KG1 (cell line): ENCODE data around the gene NPPA.

Source experiments
- DNase-seq: peaks from one replicate; lab custom pipeline; 2025; lab: John Stamatoyannopoulos, UW

NPPA gene

DNA sequence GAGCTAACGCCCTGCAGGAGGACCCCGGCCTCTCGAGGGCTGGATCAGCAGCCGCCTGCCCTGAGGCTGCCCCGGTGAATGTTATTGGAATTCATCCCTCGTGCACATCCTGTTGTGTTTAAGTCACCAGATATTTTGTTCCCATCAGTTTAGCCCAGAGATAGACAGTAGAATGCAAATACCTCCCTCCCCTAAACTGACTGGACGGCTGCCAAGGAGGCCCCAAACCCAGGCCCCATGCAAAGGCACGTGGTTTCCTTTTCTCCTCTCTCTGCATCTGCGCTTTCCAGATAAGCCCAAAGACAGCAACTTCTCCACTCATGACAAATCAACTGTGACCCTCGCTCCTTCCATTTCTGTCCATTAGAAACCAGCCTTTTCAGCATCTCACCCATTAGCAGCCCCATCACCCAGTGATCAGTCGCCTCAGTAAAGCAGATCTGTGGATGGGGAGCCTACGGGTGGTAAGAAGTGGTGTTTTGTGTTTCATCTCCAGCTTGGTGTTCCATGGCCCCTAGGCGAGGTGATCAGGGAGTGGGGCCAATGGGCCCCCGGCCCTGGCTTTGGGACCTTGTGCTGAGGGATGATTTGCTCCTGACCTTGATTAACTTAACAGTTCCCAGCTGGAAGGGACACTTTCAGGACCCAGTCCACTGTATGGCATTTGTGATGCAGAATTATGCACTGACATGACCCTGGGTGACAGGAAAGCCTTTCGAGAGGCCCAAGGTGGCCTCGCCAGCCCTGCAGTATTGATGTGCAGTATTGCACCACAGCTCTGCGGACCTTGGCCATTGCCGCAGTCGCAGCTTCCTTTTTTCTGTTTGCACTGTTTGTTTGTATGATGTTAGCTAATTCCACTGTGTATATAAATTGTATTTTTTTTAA lies 5.2 kb downstream of the NPPA start:
- peak; percentile 34 for DNase-seq

DNA sequence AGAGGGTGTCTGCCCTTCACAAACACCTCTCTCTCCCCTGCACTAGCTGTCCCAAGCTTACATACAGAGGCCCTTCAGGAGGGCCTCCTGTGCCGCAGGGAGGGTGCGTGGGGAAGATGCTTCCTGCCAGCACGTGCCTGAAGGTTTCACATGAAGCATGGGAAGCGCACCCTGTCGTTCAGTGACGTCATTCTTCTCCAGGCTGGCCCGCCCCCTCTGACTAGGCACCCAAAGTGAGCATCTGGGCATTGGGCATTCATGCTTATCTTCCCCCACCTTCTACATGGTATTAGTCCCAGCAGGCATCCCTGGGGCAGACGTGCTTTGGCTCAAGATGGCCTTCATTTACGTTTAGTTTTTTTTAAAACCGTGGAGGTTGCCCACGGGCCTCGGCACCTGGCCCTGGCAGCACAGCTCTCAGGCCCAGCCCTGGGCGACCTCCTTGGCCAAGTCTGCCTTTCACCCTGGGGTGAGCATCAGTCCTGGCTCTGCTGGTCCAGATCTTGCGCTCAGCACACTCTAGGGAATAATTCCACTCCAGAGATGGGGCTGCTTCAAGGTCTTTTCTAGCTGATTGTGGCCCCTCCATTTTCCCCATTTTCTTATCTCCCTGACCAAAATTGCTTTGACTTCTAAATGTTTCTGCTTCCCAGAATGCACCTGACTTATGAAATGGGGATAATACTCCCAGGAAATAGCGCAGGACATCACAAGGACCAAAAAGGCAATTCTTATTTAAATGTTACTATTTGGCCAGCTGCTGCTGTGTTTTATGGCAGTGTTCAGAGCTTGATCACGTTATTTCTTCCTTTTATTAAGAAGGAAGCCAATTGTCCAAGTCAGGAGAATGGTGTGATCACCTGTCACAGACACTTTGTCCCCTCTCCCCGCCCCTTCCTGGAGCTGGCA lies 6.1 kb downstream of the NPPA start:
- no peak for DNase-seq

DNA sequence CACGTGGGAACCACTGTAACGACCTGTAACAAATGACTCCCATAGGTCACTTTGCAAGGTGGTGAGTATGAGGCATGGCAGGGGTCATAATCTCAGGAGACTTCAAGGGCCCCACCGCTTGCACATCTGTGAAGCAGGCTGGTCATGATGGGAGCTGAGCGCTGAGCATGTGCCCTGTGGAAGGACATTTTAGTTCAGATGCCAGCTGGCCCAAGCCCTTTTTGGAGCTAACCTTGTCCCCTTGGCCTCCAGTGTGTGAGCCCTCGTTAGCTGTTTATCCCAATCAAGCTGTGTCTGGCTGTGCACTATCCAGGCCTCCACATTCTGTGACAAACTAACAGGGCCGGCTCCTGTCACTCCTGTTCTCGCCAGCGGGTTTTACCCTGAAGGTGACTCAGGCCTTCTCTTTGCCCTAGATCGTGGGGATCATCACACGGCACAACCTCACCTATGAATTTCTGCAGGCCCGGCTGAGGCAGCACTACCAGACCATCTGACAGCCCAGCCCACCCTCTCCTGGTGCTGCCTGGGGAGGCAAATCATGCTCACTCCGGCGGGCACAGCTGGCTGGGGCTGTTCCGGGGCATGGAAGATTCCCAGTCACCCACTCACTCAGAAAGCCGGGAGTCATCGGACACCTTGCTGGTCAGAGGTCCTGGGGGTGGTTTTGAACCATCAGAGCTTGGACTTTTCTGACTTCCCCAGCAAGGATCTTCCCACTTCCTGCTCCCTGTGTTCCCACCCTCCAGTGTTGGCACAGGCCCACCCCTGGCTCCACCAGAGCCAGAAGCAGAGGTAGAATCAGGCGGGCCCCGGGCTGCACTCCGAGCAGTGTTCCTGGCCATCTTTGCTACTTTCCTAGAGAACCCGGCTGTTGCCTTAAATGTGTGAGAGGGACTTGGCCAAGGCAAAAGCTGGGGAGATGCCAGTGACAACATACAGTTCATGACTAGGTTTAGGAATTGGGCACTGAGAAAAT lies 7.6 kb downstream of the NPPA start:
- no peak for DNase-seq

DNA sequence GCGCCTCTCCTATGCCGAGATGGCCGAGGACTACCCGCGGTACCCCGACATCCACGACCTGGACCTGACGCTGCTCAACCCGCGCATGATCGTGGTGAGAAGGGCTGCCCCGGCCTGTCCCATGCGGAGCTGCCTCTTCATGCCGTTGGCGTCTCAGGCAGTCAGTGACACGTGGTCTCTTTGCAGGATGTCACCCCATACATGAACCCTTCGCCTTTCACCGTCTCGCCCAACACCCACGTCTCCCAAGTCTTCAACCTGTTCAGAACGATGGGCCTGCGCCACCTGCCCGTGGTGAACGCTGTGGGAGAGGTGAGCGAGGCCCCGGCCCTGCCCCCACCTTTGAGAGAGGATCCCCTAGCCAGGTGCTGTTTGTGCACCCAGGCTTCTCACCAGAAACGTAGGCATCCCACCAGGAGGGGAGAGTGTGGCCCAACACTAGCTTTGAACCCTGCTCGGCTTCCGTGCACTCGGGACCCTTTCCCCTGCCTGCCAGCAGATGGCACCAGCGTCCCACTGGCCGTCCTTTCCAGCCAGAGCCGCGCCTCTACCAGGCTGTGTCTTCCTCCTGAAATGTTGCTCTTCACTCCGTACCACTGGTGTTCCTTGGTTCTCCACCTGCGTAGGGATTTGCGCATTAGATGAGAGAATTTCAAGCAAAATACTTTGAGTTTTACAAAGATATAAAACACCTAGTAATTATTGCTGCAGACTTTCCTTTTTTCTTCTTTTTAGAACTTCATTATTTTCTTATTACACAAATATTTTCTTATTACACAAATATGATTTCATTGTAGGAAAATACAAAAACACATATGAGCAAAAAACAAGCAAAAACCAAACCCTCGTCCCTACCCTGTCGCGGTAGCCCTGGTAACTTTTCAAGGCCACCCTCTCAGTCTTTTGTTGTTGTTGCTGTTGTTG lies 9.0 kb downstream of the NPPA start:
- peak; percentile 5 for DNase-seq

DNA sequence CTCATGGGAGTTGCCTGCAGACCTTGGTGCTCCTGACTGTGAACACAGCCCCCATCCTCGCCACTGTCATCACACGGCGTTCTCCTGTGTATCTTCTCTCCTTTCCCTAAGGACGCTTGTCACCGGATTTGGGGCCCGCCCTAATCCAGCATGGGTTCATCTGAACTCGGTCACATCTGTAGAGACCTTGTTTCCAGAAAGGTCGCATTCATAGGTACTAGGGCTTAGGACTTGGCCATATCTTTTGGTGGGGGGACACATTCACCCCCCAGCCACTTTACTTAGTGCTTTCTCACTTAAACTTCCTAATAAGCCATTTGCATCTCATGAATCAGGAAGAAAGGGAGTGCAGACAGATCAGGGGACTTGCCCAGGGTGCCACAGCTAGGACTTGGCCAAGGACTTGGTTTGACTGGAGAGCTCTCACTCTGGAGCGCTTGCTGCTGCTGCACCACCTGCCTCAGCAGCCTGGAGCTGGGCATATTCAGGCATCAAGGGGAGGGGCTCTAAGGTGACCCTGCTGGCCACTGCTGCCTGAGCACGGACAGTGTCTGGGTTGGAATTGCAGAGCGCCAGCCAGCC lies 9.7 kb downstream of the NPPA start:
- no peak for DNase-seq

DNA sequence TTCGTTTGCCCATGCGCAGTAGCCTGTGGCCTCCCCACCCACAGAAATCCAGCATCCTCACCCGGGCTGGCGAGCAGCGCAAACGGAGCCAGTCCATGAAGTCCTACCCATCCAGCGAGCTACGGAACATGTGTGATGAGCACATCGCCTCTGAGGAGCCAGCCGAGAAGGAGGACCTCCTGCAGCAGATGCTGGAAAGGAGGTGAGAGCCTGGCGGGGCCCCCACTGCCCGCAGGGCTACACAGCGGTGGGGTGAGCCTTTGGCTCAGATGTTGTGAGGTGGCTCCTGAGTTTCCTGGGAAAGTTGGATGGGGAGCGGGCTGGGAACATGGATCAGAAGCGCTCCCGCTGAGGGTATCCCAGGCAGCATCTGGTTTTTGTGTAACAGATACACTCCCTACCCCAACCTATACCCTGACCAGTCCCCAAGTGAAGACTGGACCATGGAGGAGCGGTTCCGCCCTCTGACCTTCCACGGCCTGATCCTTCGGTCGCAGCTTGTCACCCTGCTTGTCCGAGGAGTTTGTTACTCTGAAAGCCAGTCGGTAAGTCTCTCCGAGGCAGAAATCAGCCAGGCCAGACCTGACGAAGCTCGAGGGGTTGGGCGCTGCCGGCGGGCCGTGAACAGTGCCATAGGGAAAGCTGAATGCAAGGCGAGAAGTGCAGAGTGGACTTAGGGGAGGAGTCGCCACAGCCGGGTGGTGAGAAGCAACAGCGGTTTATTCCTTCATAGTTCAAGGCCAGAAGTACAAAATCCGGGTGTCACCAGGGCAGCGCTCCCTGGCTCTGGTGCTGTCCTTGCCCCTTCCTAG lies 10.4 kb downstream of the NPPA start:
- no peak for DNase-seq

DNA sequence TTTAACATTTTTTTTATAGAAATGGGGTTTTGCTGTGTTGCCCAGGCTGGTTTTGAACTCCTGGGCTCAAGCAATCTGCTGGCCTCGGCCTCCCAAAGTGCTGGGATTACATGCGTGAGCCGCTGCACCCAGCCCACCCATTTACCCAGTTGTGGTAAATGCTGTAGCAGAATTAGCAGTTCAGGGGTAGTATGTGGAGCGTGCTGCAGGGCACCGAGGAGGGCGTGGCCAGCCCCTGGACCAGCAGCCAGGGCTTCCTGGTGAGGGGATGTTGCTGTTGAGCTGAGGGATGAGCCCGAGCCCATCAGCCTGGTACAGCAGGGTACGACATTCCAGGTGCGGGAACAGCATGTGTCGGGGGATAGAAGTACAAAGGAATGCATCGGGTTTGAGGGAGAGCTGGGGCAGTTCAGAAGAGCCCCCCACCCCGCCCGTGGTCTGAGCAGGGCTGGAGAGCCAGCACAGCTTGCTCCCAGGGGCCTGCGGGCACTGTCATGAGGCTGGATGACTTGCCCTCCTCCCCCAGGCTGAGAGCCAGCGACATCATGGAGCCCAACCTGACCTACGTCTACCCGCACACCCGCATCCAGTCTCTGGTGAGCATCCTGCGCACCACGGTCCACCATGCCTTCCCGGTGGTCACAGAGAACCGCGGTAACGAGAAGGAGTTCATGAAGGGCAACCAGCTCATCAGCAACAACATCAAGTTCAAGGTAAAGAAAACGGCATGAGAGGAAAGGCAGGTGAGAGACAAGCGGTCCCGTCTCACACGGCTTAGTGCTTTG lies 11.9 kb downstream of the NPPA start:
- DNase-seq = no peak

DNA sequence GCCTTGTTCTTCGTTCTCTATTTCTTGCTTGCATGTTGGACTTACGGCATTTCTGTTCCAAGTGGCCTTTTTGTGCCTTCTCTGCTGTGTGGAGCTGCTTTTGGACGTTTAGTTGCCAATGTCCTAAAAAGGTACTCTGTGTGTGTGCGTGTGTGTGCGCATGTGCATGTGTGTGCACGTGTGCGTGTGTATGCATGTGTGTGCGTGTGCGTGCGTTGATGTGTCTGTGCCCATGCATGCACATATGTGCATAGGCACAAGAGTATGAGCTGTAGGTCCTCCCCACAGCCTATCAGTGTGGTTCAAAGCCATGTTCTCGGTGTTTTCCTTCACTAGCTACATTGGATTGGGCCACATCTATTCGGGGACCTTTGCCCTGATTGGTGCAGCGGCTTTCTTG lies 13.7 kb downstream of the NPPA start:
- DNase-seq = no peak

DNA sequence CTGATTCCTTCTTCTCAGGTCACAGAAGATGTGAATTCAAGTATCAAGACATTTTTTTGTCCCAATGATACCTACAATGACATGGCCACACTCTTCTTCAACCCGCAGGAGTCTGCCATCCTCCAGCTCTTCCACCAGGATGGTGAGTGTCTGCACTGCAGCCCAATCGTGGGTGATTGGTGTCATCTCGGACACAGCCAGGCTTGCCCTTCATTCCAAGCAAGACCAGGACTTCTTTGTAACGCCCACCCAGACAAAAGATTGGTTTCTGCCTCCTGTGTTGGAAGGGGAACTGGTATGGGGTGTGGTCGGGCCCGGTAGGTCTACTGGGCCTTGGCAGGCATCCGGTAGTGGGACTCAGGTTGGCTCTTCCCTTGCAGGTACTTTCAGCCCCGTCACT lies 14.1 kb downstream of the NPPA start:
- no peak for DNase-seq

DNA sequence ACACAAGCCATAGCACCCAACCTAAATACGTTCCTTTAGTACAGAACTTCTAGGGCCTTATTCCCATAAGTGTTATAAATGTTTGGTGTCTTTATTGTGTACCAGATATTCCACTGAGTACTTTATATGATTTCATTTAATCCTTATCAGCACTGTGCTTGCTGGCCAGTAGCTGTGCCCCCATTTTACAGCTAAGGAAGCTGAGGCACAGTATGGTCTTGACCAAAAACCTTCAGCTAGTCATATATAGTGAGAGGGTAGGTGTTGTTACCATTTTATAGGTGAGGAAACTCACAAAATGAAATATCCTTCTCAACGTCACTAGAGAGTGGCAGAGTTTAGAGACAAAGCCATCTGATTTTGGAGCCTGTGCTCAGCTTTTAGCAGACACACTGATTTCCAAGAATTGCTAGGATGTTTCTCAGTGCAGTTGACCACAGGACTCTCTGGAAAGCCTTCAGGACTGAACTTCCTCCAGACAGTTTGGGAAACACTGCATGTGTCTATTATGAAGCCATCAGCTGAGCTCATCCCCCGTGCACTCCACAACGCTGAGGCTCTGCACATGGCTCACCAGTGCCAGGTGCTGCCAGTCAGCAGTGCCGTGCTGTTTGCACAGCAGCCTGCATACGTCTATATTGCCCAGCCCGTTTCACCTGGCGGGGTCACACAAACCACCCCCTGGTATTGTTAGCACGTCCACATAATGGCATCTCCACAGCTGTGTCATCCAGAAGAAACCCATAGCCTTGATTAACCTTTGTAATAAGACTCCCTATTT lies 15.4 kb downstream of the NPPA start:
- DNase-seq = no peak

DNA sequence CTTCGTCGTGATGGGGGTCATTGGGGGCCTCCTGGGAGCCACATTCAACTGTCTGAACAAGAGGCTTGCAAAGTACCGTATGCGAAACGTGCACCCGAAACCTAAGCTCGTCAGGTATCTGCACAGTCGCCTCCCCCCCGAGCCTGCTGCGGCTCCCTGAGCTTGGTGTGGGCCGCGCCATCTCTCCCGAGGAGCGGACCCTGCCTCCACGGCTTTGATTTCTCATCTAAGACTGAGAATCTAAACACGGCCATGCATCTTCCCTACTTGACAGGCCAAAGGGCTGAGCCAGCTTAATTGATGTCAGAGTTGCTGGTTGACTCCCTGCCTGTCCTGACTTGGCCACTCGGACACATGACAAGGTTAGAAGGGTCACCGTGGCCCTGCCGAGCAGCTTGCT lies 19.1 kb downstream of the NPPA start:
- DNase-seq = no peak

DNA sequence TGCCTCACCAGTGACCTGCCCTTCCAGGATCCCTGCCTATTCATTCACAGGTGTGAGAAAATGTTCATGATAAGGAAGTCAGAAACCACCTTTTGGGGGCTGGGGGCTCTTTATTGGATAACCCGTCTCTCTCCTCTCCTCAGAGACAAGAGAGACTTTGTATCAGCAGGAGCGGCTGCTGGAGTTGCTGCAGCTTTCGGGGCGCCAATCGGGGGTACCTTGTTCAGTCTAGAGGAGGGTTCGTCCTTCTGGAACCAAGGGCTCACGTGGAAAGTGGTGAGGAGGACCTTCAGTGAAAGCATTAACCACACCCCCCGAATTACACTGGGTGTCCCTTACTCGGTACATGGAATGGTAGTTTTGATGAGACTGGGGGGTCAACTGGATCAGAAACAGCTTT lies 20.6 kb downstream of the NPPA start:
- DNase-seq = no peak

DNA sequence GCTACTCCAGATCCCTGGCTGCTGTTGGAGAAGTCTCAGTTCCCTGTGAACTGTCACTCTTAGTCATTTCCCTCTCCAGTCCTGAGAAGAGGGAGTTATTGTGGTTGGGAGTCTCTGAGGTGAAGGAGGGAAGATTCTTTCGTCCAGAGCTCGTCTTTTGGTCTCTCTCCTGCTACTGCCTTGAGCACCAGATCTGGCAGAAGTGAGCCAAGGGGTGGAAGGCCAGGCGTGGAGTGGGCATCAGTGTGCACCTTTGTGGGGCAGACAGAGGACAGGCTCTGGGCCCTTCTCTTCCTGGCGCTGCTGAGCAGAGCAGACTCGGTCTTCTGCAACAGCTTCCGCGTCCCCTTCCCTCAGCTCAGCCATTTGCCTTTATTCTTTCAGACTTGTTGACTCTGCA lies 22.5 kb downstream of the NPPA start:
- no peak for DNase-seq

DNA sequence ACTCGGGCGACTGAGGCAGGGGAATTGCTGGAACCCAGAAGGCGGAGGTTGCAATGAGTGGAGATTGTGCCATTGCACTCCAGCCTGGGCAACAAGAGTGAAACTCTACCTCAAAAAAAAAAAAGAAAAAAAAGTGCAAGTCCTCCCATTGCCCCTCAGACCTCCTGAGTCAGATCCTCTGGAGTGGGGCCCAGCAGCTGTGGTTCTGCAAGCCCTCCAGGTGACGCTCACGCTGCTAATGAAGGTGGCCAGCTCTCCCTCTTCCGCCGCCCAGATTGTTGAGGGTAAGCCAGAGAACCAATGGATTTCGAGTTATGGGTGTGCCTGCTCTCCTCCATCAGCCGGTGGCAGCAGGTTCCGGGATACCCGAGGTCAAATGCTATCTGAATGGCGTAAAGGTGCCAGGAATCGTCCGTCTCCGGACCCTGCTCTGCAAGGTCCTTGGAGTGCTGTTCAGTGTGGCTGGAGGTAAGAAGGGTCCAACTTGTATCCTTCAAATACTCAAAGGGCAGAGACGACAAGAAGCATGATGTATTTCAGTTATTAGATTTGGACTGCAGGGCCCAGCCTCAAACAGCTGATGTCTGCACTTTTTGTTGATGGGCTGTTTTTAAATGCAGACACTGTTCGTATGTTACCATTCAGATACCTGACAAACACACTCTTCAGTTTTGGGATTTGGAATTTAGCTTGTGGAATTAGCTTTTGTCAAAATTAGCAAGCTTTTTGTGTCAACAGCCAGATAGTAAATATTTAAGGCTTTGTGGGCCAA lies 24.0 kb downstream of the NPPA start:
- DNase-seq = no peak

DNA sequence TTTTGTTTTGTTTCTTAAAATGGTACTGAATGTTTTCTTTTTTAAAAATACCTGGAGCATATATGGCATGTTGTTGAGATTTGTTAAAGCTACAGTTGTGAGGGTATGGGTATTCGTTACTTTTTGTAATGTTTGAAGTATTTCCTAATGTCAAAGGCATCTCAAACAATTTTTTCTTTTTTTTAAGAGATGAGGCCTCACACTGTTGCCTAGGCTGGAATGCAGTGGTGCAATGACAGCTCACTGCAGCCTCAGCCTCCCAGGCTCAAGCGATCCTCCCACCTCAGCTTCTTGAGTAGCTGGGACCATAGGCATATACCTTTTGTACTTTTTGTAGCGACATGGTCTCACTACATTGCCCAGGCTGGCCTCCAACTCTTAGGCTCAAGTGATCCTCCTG lies 25.5 kb downstream of the NPPA start:
- DNase-seq = no peak

DNA sequence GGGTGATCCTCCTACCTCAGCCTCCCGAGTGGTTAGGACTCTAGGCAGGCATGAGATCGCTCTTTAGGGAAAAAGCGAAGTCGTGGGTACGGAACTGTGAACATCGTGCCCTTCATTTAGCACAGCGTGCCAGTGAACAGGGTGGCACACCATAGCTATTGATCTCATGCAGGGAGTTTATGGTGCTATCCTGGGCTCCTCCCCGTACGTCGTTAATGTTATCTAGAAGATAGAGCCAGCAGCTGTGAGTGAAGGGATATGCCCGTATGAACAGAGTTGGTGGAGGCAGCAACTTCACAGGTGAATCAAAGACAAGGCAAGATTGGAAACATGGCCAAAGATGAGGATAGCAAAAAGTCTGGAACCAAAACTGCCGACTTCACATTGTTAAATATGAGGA lies 30.4 kb downstream of the NPPA start:
- DNase-seq = no peak

DNA sequence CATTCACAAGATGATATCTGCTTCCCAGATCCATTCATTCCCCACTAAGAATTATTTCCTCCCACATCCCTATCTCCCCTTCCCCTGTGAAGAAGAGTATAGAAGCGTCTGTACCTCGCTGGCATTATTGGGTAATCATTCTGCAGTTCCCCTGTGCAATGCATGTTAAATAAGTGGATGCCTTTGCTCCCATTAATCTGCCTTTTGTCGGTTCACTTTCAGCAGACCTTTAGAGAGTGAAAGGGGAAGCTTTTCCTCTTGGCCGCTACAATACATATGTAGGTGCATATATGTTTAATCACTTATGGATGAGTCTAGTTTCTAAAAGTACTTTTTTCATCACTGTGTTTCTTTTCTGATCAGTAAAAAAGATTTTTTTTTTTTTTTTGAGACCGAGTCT lies 34.6 kb downstream of the NPPA start:
- no peak for DNase-seq
